IMR-90 (cell line): ENCODE measurements around the gene KCNQ2. TPM values are rescaled to one million over a fixed set of nuclear protein-coding genes. Genes with fewer than 3 reads are reported as not detected.

ENCODE experiments used
- ATAC-seq: fragments of 200-7000 bp; cut with Tn5 transposase; 2 replicates; pipeline ENCODE4 v1.9.1; 2020; ENCODE audit warnings: low read depth, mild to moderate bottlenecking, moderate library complexity
- BruUV-seq: library from RNA; stranded (reverse); fragments of 400-500 nt; replicated peaks from 2 replicates; lab custom pipeline; 2021; lab: Mats Ljungman, UMichigan
- CTCF ChIA-PET: fragments of 300-600 bp; formaldehyde crosslinking; extraction: SDS; loops from one replicate; lab custom pipeline; 2021; ENCODE audit warnings: antibody characterized with exemption; lab: Yijun Ruan, JAX
- POLR2A ChIA-PET: fragments of 300-600 bp; sonication (Branson Sonifier 250); formaldehyde crosslinking; loops from one replicate; lab custom pipeline; 2022; ENCODE audit warnings: antibody characterized with exemption; ENCODE audit not compliant: unreplicated experiment; lab: Charles Lee
- DNase-seq: peaks from one replicate; pipeline ENCODE4 v3.0.0; 2013
- H2AFZ ChIP-seq: replicated peaks from 2 replicates; pipeline ENCODE3; 2013; ENCODE audit warnings: low read length, mild to moderate bottlenecking; ENCODE audit not compliant: poor library complexity
- H2AK5ac ChIP-seq: 2 replicates; pipeline ENCODE4 v1.6.1; 2013; ENCODE audit warnings: low read depth, low read length, inconsistent platforms
- H2AK9ac ChIP-seq: replicated peaks from 2 replicates; pipeline ENCODE3; 2013; ENCODE audit warnings: mild to moderate bottlenecking, low read depth, low read length, moderate library complexity; ENCODE audit not compliant: poor library complexity
- H2BK120ac ChIP-seq: 2 replicates; pipeline ENCODE4 v1.6.1; 2013; ENCODE audit warnings: low read depth, low read length, inconsistent platforms
- H2BK15ac ChIP-seq: 3 replicates; pipeline ENCODE4 v1.6.1; 2013; ENCODE audit warnings: low read depth, low read length, inconsistent platforms
- H2BK20ac ChIP-seq: 2 replicates; pipeline ENCODE4 v1.6.1; 2013; ENCODE audit warnings: low read depth, mild to moderate bottlenecking, inconsistent platforms, low read length, moderate library complexity
- H2BK5ac ChIP-seq: 2 replicates; pipeline ENCODE4 v1.6.1; 2013; ENCODE audit warnings: mild to moderate bottlenecking, low read depth, low read length, inconsistent platforms; ENCODE audit not compliant: poor library complexity, severe bottlenecking
- H3K14ac ChIP-seq: replicated peaks from 2 replicates; pipeline ENCODE4 v1.6.1; 2013; ENCODE audit warnings: low read depth, low read length, inconsistent platforms
- H3K18ac ChIP-seq: 2 replicates; pipeline ENCODE4 v1.6.1; 2013; ENCODE audit warnings: low read depth, low read length, control low read depth
- H3K23ac ChIP-seq: 2 replicates; pipeline ENCODE4 v1.6.1; 2013; ENCODE audit warnings: low read depth, low read length, inconsistent platforms
- H3K27ac ChIP-seq: 2 replicates; pipeline ENCODE4 v1.5.1; 2013; ENCODE audit warnings: mild to moderate bottlenecking, control low read depth, low read length; ENCODE audit not compliant: insufficient read depth
- H3K27me3 ChIP-seq: 2 replicates; pipeline ENCODE4 v1.6.1; 2013; ENCODE audit warnings: low read length; ENCODE audit not compliant: control insufficient read depth, insufficient read depth
- H3K36me3 ChIP-seq: 2 replicates; pipeline ENCODE4 v1.6.1; 2013; ENCODE audit warnings: low read length, mixed read lengths; ENCODE audit not compliant: control insufficient read depth, insufficient read depth
- H3K4ac ChIP-seq: 2 replicates; pipeline ENCODE4 v1.6.1; 2013; ENCODE audit warnings: low read depth, low read length, inconsistent platforms
- H3K4me1 ChIP-seq: 2 replicates; pipeline ENCODE4 v1.6.1; 2013; ENCODE audit warnings: low read length, mixed read lengths; ENCODE audit not compliant: control insufficient read depth, insufficient read depth
- H3K4me2 ChIP-seq: 2 replicates; pipeline ENCODE4 v1.6.1; 2013; ENCODE audit warnings: low read depth, mild to moderate bottlenecking, control low read depth, low read length, moderate library complexity
- H3K4me3 ChIP-seq: 2 replicates; pipeline ENCODE4 v1.5.1; 2013; ENCODE audit warnings: low read depth, mild to moderate bottlenecking, control low read depth, low read length, moderate library complexity; ENCODE audit not compliant: insufficient read depth
- H3K56ac ChIP-seq: 2 replicates; pipeline ENCODE4 v1.6.1; 2013; ENCODE audit warnings: low read length, inconsistent platforms; ENCODE audit not compliant: insufficient read depth; ENCODE audit errors: extremely low read depth
- H3K79me1 ChIP-seq, 2 experiments: 2 replicates each; pipeline ENCODE4 v1.6.1; 2013; ENCODE audit warnings: low read length in 2 of 2, inconsistent platforms in 1 of 2, low read depth in 1 of 2
- H3K9ac ChIP-seq: 2 replicates; pipeline ENCODE4 v1.6.1; 2013; ENCODE audit warnings: low read depth, low read length, control low read depth
- H3K9me1 ChIP-seq: 2 replicates; pipeline ENCODE4 v1.6.1; 2013; ENCODE audit warnings: low read length, inconsistent platforms; ENCODE audit not compliant: insufficient read depth
- H3K9me3 ChIP-seq: 2 replicates; pipeline ENCODE4 v1.6.1; 2013; ENCODE audit warnings: low read length; ENCODE audit not compliant: control insufficient read depth, insufficient read depth
- H4K20me1 ChIP-seq: 2 replicates; pipeline ENCODE4 v1.6.1; 2013; ENCODE audit warnings: low read length, inconsistent platforms; ENCODE audit not compliant: insufficient read depth
- H4K5ac ChIP-seq: 2 replicates; pipeline ENCODE4 v1.6.1; 2013; ENCODE audit warnings: mild to moderate bottlenecking, low read depth, low read length, control low read depth
- H4K8ac ChIP-seq, 2 experiments: 2 replicates each; pipeline ENCODE4 v1.6.1; 2013; ENCODE audit warnings: low read depth in 2 of 2, low read length in 2 of 2, control low read depth in 1 of 2, inconsistent platforms in 1 of 2
- H4K91ac ChIP-seq: 2 replicates; pipeline ENCODE4 v1.6.1; 2013; ENCODE audit warnings: low read depth, low read length, inconsistent platforms; ENCODE audit not compliant: insufficient read depth
- CHD1 ChIP-seq: IDR thresholded peaks from 2 replicates; pipeline ENCODE4 v1.6.1; 2012; ENCODE audit warnings: low read depth, low read length, improper control_type of control experiment
- FOS ChIP-seq: fragments of 150-350 bp; IDR thresholded peaks from 2 replicates; pipeline ENCODE4 v1.6.1; 2016; ENCODE audit warnings: low read depth, low read length
- MXI1 ChIP-seq: IDR thresholded peaks from 2 replicates; pipeline ENCODE4 v1.6.1; 2012; ENCODE audit warnings: low read depth, mild to moderate bottlenecking, low read length, moderate library complexity, borderline replicate concordance
- RAD21 ChIP-seq: IDR thresholded peaks from 2 replicates; pipeline ENCODE4 v1.6.1; 2012; ENCODE audit warnings: low read length, improper control_type of control experiment
- WGBS, 2 experiments: methylation state at CpG; one replicate each; pipeline versions ENCODE4 v1.1.5 to v1.1.7; 2013; ENCODE audit warnings: missing lambda C conversion rate in 2 of 2; ENCODE audit not compliant: insufficient read length in 1 of 2; ENCODE audit errors: extremely low coverage in 2 of 2; 5-methylcytosine and 5-hydroxymethylcytosine counted together
- dilution Hi-C: fragments of 300-500 bp; cut with HindIII; formaldehyde crosslinking; loops from one replicate; pipeline ENCODE4 v1.14.3; 2018; ENCODE audit warnings: low sequenced_read_pairs; ENCODE audit not compliant: unreplicated experiment
- in situ Hi-C: fragments of 300-500 bp; cut with MboI; formaldehyde crosslinking; loops from 3 replicates; pipeline ENCODE4 v1.14.3; 2019; ENCODE audit warnings: low sequenced_read_pairs, inconsistent platforms, mixed read lengths
- intact Hi-C: fragments of 100-400 bp; cut with micrococcal nuclease; formaldehyde crosslinking; loops from 2 replicates; pipeline ENCODE4 v1.10.0; 2022
- polyA plus RNA-seq, 3 experiments: library from polyadenylated mRNA; depleted of rRNA; stranded (reverse); fragments of >200 nt; gene quantifications; 2 replicates each; pipeline ENCODE4 v1.2.3, GENCODE V29; 2012; ENCODE audit warnings: low replicate concordance in 1 of 3
- total RNA-seq: library from RNA; depleted of rRNA; stranded (reverse); fragments of >200 nt; gene quantifications from 2 replicates; pipeline ENCODE4 v1.2.3, GENCODE V29; 2012
- TF ChIP-seq, protein P1 (sequence below): fragments of 150-350 bp; IDR thresholded peaks from 2 replicates; pipeline ENCODE4 v1.6.1; 2017; ENCODE audit warnings: mild to moderate bottlenecking, antibody characterized with exemption, low read length, low read depth
- TF ChIP-seq, protein P2 (sequence below): conservative IDR thresholded peaks from 2 replicates; pipeline ENCODE4 v1.5.1; 2012; ENCODE audit warnings: mild to moderate bottlenecking, low read depth, low read length, improper control_type of control experiment

The KCNQ2 gene
- total and polyA plus RNA-seq, 2 of the 4 experiments (the other 2 are of a cell fraction) = 0.02 TPM; not detected in 1

DNA sequence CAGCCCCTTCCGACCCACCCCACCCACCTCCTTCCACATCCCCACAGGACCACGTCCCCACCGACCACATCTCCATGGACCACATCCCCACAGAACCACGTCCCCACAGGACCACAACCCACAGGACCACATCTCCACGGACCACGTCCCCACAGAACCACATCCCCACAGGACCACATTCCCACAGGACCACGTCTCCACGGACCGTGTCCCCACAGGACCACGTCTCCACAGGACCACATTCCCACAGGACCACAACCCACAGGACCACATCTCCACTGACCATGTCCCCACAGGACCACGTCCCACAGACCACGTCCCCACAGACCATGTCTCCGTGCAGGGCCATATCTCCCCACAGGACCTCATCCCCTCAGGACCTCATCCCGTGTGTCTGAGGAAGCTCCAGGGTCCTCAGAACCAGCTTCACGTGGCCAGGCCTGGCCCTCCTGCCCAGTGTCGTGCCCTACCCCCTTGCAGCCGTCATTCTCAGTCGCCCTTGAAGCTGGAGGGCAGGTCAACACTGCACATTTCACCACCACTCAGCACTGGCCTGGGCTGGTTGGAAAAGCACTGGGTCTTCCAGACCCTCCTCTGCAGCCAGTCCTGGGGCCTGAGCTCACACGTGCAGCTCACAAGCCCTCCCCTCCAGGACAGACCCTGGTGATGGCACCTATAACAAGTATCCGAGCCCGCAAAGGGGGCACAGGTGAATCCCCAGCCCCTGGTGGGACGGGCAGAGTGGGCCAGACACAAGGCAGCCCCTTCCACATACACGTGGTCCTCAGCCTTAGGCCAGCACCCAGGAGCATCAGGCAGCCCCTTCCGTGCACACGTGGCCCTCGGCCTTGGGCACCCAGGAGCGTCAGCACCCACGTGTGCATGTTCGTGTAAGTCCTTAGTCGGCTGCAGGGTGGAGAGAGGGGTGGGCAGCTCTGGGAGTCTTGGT lies 115.2 kb downstream of the KCNQ2 start:
- H3K4me2 ChIP-seq = no peak overlapping the region
- H3K27ac ChIP-seq = no peak overlapping the region
- H4K5ac ChIP-seq = no peak overlapping the region
- H3K4me1 ChIP-seq = no peaks in the 10 kb centered on the region
- H2BK5ac ChIP-seq = no peak overlapping the region
- H2BK120ac ChIP-seq = no peak overlapping the region
- dilution Hi-C loops = no loop called here
- no peak overlapping the region for H2BK20ac ChIP-seq
- ChIA-PET CTCF (no interaction called here), POLR2A (no interaction called here)
- H3K9ac ChIP-seq = no peak overlapping the region
- no peak overlapping the region for H4K91ac ChIP-seq
- H4K20me1 ChIP-seq = no peaks in the 10 kb centered on the region
- H3K9me1 ChIP-seq = no peaks in the 10 kb centered on the region
- H3K23ac ChIP-seq = no peak overlapping the region
- H3K18ac ChIP-seq = no peak overlapping the region
- no peak overlapping the region for H3K14ac ChIP-seq
- H3K4ac ChIP-seq = no peak overlapping the region
- no peak overlapping the region for H2AK9ac ChIP-seq
- no peak for DNase-seq
- no peak overlapping the region for H2BK15ac ChIP-seq
- intact Hi-C loops = no loop called here
- 83% methylated on average over 5 of the region's 30 CpGs; no CpG with 5 or more reads in 1 of the 2 experiments for WGBS, 2 experiments
- BruUV-seq = no TSS peak
- peaks cover 24% of the 10 kb centered on the region for H3K27me3 ChIP-seq
- TF ChIP-seq MXI1 = no peak
- TF ChIP-seq, protein P1, sequence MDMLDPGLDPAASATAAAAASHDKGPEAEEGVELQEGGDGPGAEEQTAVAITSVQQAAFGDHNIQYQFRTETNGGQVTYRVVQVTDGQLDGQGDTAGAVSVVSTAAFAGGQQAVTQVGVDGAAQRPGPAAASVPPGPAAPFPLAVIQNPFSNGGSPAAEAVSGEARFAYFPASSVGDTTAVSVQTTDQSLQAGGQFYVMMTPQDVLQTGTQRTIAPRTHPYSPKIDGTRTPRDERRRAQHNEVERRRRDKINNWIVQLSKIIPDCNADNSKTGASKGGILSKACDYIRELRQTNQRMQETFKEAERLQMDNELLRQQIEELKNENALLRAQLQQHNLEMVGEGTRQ = no peak
- TF ChIP-seq RAD21 = no peak
- TF ChIP-seq CHD1 = no peak
- no peak for TF ChIP-seq FOS
- TF ChIP-seq, protein P2, sequence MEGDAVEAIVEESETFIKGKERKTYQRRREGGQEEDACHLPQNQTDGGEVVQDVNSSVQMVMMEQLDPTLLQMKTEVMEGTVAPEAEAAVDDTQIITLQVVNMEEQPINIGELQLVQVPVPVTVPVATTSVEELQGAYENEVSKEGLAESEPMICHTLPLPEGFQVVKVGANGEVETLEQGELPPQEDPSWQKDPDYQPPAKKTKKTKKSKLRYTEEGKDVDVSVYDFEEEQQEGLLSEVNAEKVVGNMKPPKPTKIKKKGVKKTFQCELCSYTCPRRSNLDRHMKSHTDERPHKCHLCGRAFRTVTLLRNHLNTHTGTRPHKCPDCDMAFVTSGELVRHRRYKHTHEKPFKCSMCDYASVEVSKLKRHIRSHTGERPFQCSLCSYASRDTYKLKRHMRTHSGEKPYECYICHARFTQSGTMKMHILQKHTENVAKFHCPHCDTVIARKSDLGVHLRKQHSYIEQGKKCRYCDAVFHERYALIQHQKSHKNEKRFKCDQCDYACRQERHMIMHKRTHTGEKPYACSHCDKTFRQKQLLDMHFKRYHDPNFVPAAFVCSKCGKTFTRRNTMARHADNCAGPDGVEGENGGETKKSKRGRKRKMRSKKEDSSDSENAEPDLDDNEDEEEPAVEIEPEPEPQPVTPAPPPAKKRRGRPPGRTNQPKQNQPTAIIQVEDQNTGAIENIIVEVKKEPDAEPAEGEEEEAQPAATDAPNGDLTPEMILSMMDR = no peak
- no peaks in the 10 kb centered on the region for H3K79me1 ChIP-seq
- no peak overlapping the region for H2AFZ ChIP-seq
- in situ Hi-C loops = no loop called here
- no peak overlapping the region for H3K56ac ChIP-seq
- H3K9me3 ChIP-seq = no peaks in the 10 kb centered on the region
- no peak overlapping the region for H2AK5ac ChIP-seq
- no peak for ATAC-seq
- H4K8ac ChIP-seq = no peak overlapping the region
- no peaks in the 10 kb centered on the region for H3K36me3 ChIP-seq
- H3K4me3 ChIP-seq = no peak overlapping the region
